ENCODE results near the gene ST3GAL2.
"Not testable (repeated sequence)": the region's sequence is repeated elsewhere in the genome, so short reads cannot be mapped to it uniquely, and the experiment has no call there.

Gene ST3GAL2

GRCh38 chr16:70380919-70381603 lies 57.8 kb downstream of the ST3GAL2 start:
- DNase-seq, result peak; percentile 94

- peak; percentile 26 for DNase-seq
These were observed 58.5 kb downstream of the ST3GAL2 start for GRCh38 chr16:70380248-70380918.

GRCh38 chr16:70378869-70379493 lies 59.9 kb downstream of the ST3GAL2 start:
- no peak for DNase-seq

GRCh38 chr16:70377782-70378181 lies 61.1 kb downstream of the ST3GAL2 start:
- no peak for DNase-seq

GRCh38 chr16:70375636-70376611 lies 63.0 kb downstream of the ST3GAL2 start:
- DNase-seq, result no peak

GRCh38 chr16:70374213-70374612 lies 64.7 kb downstream of the ST3GAL2 start:
- no peak for DNase-seq

- no peak for DNase-seq
These were observed 65.8 kb downstream of the ST3GAL2 start for GRCh38 chr16:70372921-70373728.

- no peak for DNase-seq
These were observed 68.0 kb downstream of the ST3GAL2 start for GRCh38 chr16:70370924-70371323.

- DNase-seq, result not testable (repeated sequence)
These were observed 68.8 kb downstream of the ST3GAL2 start for GRCh38 chr16:70370145-70370544.

- DNase-seq, result no peak
These were observed 74.5 kb downstream of the ST3GAL2 start for GRCh38 chr16:70364399-70364798.

GRCh38 chr16:70359552-70359951 lies 79.3 kb downstream of the ST3GAL2 start:
- no peak for DNase-seq

- DNase-seq, result no peak
These were observed 89.1 kb downstream of the ST3GAL2 start for GRCh38 chr16:70349783-70350182.

- DNase-seq, result no peak
These were observed 89.9 kb downstream of the ST3GAL2 start for GRCh38 chr16:70348991-70349390.

GRCh38 chr16:70345840-70346239 lies 93.1 kb downstream of the ST3GAL2 start:
- no peak for DNase-seq

- no peak for DNase-seq
These were observed 96.9 kb downstream of the ST3GAL2 start for GRCh38 chr16:70342016-70342415.

GRCh38 chr16:70341600-70341999 lies 97.3 kb downstream of the ST3GAL2 start:
- DNase-seq, result no peak

GRCh38 chr16:70337814-70338213 lies 101.1 kb downstream of the ST3GAL2 start:
- no peak for DNase-seq

- not testable (repeated sequence) for DNase-seq
These were observed 106.2 kb downstream of the ST3GAL2 start for GRCh38 chr16:70332728-70333127.

GRCh38 chr16:70331588-70332358 lies 107.1 kb downstream of the ST3GAL2 start:
- no peak for DNase-seq

- DNase-seq, result no peak
These were observed 107.8 kb downstream of the ST3GAL2 start for GRCh38 chr16:70331091-70331490.
